Measurements from ENCODE around the gene ANAPC10. TPM values are rescaled to one million over a fixed set of nuclear protein-coding genes. Genes with fewer than 3 reads are reported as not detected.
"Not testable (repeated sequence)": the region's sequence is repeated elsewhere in the genome, so short reads cannot be mapped to it uniquely, and the experiment has no call there.

ANAPC10 gene, protein sequence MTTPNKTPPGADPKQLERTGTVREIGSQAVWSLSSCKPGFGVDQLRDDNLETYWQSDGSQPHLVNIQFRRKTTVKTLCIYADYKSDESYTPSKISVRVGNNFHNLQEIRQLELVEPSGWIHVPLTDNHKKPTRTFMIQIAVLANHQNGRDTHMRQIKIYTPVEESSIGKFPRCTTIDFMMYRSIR
- total RNA-seq: 34.3 TPM

DNA sequence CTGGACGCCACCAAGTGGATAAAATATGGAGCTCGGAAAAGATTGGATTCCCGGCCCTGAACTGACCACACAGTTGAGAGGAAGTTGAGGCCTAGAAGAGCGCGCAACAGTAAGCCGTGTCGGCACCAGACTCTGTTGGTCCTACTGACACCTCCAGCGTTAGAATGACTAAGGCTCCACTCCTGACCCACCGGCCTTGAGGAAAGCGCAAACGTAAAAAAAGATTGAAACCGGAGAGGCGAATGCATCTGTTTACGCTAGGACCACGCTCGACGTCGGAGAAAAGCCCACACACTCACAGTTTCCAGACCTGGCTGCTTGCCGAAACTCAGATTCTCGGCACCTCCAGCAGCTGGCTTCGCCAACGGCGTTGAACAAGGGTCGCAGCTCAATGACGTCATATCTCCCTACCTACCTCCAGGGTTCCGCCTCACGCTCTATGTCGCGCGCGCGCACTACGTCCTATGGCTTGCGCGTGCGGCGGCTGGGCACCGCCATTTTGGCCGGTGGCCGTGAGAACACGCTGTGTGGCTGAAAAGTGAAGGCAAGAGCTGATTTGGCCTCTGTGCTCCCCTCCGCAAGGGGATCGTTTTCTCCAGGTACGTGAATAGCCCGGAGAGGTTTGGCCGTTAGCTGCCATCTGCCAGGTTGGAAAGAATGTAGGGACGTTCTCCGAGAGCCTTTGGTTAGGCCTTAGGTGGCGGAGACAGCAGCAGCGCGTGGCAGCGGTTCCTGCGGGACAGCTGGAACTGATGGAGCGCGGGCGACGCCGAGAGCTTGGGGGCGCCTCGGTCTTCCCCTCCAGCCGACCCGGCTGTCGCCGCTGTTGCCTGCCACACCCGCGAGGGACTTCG lies at the start of gene ANAPC10, which contains the start of gene ABCE1:
ANAPC10 (minus strand) TSS at position 376 of the 854 bp plus-strand sequence. CDS start 2,097 bp downstream, outside the sequence.
ABCE1 (plus strand) TSS at position 491 of the 854 bp plus-strand sequence. CDS start 6,102 bp downstream, outside the sequence.
- Histone ChIP-seq H3K4me1 (ENCODE audit: insufficient read depth, low read length) (peaks cover 57% of the 10 kb centered on the region), H3K27me3 (ENCODE audit: insufficient read depth, low read length) (no peaks in the 10 kb centered on the region), H3K9me3 (ENCODE audit: low read depth, low read length) (peaks cover 12% of the 10 kb centered on the region), H3K4me3 (ENCODE audit: low read length) (peak within 1 kb of the TSS; percentile 91)

DNA sequence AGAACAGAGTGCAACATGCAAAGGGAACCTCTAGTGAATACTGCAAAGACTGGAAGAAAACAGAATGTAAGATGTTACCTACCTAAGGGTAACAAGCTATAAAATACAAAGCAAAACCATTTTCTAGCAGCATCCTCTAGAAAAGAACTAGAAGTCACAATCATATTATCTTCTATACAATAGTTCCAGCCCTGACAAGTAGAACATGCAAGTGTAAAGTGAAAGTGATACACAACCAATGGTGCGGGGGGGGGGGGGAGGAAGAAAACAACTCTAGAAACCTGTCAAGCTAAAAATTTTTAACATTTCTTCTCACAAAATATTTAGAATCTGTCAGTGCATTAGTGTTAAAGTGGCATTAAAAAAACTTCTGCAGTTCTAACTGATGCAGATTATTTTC lies 38.2 kb upstream of the ANAPC10 start:
- not testable (repeated sequence) for H3K4me1 ChIP-seq (ENCODE audit: insufficient read depth, low read length); H3K9me3 ChIP-seq (ENCODE audit: low read depth, low read length); H3K4me3 ChIP-seq (ENCODE audit: low read length); H3K27me3 ChIP-seq (ENCODE audit: insufficient read depth, low read length)

DNA sequence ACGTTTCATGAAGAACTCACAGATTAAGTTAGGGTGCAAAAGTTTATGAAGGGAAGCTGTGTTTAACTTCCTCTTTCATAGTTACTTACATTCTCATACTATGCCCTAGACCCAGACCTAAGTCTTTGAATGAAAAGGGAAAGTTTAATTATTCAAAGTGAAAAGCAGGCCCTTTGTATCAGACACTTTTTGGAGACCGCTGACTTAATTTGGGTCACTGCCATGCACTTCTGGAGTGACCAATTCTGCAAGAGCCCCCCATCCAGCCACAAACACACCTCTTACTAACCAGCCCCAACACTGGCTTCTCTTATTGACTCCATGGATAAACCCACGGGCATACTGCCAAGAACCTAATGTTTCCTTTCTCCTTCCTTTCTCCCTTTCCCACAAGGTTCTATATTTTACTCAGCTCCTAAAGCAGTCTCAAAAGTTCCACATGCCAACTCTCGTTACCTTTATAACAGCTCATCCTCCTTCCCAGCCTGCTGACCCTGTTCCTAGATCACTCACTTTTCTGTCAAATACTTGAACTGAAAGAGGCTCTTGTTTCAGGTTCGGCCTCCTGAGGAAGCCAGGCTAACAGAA lies 34.6 kb upstream of the ANAPC10 start:
- no peak overlapping the region for H3K4me3 ChIP-seq (ENCODE audit: low read length)
- no peaks in the 10 kb centered on the region for H3K9me3 ChIP-seq (ENCODE audit: low read depth, low read length)
- H3K27me3 ChIP-seq (ENCODE audit: insufficient read depth, low read length): no peaks in the 10 kb centered on the region
- peaks cover 5% of the 10 kb centered on the region for H3K4me1 ChIP-seq (ENCODE audit: insufficient read depth, low read length)

DNA sequence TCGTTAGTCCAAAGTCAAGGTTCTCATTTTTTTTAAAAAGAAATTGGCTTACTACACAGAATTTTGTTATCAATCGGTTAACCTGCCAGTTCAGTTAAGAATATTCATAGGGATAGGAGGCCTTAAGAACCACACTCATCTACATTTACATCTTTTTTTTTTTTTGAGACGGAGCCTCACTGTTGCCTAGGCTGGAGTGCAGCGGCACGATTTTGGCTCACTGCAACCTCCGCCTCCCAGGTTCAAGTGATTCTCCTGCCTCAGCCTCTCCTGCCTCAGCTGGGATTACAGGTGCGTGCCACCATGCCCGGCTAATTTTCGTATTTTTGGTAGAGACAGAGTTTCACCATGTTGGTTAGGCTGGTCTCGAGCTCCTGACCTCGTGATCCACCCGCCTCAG lies 33.9 kb upstream of the ANAPC10 start:
- Histone ChIP-seq H3K4me3 (ENCODE audit: low read length) (no peak overlapping the region), H3K9me3 (ENCODE audit: low read depth, low read length) (no peaks in the 10 kb centered on the region), H3K4me1 (ENCODE audit: insufficient read depth, low read length) (peaks cover 5% of the 10 kb centered on the region), H3K27me3 (ENCODE audit: insufficient read depth, low read length) (no peaks in the 10 kb centered on the region)

DNA sequence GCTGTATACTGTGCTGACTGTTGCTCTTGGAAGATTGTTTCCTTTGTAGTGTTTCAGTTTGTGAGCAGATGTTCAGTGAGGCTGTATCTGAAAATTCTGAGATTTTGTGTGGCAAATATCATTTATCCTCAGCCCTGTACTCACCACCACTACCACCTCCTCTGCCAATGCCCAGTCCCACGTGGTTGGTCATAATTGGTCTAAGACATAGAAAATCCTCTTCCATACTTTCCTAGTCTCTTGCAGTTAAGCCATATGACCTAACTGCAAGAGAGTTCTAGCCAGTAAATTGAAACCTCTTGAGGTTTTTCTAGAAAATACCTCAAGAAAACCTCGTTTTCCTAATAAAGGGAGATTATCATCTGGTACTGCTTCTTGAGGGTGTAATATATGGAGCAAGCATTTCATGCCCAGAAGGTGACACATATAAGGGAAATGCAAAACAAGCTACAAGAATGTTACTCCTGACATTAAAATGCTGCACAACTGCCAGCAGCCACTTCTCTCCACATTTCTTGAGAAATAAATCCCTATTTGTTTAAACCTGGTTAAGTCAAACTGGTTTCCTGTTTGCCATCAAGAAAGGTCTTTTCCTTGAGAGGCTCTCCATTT lies 32.9 kb upstream of the ANAPC10 start:
- no peaks in the 10 kb centered on the region for H3K9me3 ChIP-seq (ENCODE audit: low read depth, low read length)
- peaks cover 5% of the 10 kb centered on the region for H3K4me1 ChIP-seq (ENCODE audit: insufficient read depth, low read length)

DNA sequence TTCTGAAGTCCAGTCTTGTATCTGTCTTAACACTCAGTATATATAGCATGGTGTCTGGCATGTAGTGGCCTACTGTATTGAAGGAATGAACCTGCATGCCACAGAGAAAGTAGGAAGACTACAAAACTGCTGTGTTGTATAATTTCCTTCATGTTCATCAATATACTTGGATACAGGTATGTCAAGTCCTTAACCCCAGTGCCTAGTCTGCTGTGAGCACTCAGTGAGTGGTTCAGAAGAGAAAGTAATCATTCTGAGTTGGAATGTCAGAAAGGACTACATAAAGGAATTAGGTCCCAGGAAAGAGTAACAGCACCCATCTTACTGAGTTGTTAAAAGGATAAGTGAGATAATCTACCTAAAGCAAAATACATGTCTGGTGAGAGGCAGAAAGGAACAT lies 32.1 kb upstream of the ANAPC10 start:
- Histone ChIP-seq H3K27me3 (ENCODE audit: insufficient read depth, low read length) (no peaks in the 10 kb centered on the region), H3K9me3 (ENCODE audit: low read depth, low read length) (no peaks in the 10 kb centered on the region), H3K4me3 (ENCODE audit: low read length) (no peak overlapping the region), H3K4me1 (ENCODE audit: insufficient read depth, low read length) (peaks cover 5% of the 10 kb centered on the region)

More for the DNA sequence above, 32.9 kb upstream of the ANAPC10 start:
- Histone ChIP-seq H3K27me3 (ENCODE audit: insufficient read depth, low read length) (no peaks in the 10 kb centered on the region), H3K4me3 (ENCODE audit: low read length) (no peak overlapping the region)

DNA sequence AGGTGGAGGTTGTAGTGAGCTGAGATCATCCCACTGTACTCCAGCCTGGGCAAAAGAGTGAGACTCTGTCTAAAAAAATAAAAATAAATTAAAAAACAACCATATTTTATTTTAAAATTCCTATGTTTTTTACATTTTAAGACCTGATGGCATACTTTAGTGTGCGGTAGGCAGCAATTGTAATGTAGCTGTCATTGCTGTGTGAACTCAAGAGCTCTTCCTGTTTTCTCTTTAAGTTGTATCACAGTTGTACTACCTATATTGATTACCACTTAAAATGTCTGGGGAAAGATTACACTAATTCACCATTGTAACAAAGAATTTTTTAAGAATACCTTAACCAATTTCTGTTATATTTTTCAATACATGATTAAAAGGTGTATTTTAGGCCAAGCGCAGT lies 27.4 kb upstream of the ANAPC10 start:
- no peak overlapping the region for H3K4me3 ChIP-seq (ENCODE audit: low read length)

DNA sequence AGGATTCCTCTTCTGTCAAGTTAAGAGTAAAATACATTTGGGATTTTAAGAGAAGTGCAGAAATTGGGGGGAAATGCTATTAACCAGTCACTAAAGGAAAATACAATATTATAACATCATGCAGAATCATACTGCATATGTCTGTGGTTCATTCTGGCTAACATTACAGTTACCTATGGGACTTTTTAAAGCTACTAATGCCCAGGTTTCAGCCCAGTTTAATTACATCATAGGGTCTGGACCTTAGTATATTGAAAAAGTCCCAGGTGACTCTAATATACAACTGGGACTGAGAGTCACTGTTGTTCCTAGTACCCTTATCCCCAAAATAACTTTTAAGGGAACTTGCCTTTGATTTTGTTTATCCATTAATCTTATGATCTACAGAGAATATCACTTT lies 10.1 kb upstream of the ANAPC10 start:
- no peaks in the 10 kb centered on the region for H3K27me3 ChIP-seq (ENCODE audit: insufficient read depth, low read length)
- no peak overlapping the region for H3K4me3 ChIP-seq (ENCODE audit: low read length)
- H3K4me1 ChIP-seq (ENCODE audit: insufficient read depth, low read length): peaks cover 4% of the 10 kb centered on the region
- H3K9me3 ChIP-seq (ENCODE audit: low read depth, low read length): no peaks in the 10 kb centered on the region

More for the DNA sequence above, 27.4 kb upstream of the ANAPC10 start:
- no peaks in the 10 kb centered on the region for H3K27me3 ChIP-seq (ENCODE audit: insufficient read depth, low read length)
- no peaks in the 10 kb centered on the region for H3K9me3 ChIP-seq (ENCODE audit: low read depth, low read length)
- H3K4me1 ChIP-seq (ENCODE audit: insufficient read depth, low read length): no peaks in the 10 kb centered on the region

DNA sequence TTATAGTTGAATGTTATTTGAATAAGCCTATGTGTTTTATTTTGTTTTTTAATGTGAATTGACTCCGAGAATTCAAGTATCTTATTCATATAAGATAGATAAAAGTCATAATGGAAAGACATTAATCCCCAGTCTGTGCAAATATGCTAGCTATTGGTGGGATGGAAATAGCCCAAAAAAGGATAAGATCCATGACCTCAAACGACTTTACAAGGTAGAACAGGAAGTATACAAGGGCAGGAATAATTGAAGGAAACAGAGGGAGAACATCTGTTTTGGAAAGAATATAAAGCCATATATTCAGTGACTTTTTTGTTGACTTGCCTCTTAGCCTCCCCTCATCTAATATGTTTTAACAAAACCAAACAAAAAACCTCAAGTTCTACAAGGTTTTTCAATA lies 9.1 kb upstream of the ANAPC10 start:
- Histone ChIP-seq H3K27me3 (ENCODE audit: insufficient read depth, low read length) (no peaks in the 10 kb centered on the region), H3K4me3 (ENCODE audit: low read length) (no peak overlapping the region), H3K4me1 (ENCODE audit: insufficient read depth, low read length) (peaks cover 13% of the 10 kb centered on the region), H3K9me3 (ENCODE audit: low read depth, low read length) (no peaks in the 10 kb centered on the region)

DNA sequence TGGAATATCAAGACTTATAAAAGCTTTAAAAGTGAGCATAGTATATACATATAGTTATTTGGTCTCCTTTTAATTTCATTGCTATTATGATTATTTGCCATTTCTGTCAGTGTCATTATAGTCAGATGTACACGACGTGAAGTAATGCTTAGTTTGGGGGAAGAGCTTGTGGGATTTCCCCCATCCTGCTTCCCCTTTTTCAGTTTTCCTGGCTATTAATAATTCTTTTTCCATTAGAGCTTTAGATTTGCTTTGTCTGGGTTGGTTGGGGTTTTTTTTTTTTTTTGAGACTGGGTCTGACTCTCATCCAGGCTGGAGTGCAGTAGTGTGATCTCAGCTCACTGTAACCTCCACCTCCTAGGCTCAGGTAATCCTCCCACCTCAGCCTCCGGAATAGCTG lies 5.5 kb upstream of the ANAPC10 start:
- no peaks in the 10 kb centered on the region for H3K27me3 ChIP-seq (ENCODE audit: insufficient read depth, low read length)
- H3K4me3 ChIP-seq (ENCODE audit: low read length): no peak overlapping the region
- H3K9me3 ChIP-seq (ENCODE audit: low read depth, low read length): no peaks in the 10 kb centered on the region
- peaks cover 41% of the 10 kb centered on the region for H3K4me1 ChIP-seq (ENCODE audit: insufficient read depth, low read length)

DNA sequence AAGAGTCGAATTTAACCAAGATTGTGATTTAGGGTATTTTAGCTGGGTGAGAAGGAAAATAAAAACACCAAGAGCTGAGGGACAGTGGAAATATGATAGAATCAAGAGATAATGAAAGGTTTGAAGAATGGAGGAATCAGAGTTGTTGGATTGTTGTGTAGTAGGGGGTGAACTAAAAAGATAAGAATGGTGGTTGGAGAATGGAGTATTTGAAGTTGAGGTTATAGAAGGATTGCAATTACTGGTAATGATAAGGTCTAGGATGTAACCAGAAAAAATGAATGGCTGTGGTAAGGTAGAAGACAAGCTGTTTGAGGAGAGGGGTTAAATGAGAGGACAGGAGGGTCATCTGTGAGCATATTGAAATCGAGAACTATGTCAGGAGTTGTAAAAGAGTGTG lies 4.6 kb upstream of the ANAPC10 start:
- Histone ChIP-seq H3K4me3 (ENCODE audit: low read length) (no peak overlapping the region), H3K4me1 (ENCODE audit: insufficient read depth, low read length) (peaks cover 42% of the 10 kb centered on the region), H3K27me3 (ENCODE audit: insufficient read depth, low read length) (no peaks in the 10 kb centered on the region), H3K9me3 (ENCODE audit: low read depth, low read length) (no peaks in the 10 kb centered on the region)

DNA sequence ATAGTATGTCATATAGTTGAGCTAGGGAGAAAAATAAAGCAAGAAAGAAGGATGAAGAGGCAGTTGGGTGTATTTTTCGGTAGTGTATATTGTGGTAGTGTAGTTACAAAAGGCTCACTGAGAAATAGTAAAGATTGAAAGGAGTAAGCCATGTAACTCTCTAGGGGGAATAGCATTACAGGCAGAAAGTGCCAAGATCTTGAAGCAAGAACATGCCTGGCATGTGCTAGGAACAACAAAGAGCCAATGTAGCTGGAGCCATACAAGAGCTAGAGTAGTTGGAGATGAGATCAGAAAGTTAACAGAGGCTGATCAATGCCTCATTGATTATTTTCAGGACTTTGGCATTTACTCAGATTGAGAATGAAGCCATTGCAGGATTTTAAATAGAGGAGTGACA lies 3.1 kb upstream of the ANAPC10 start:
- H3K27me3 ChIP-seq (ENCODE audit: insufficient read depth, low read length): no peaks in the 10 kb centered on the region
- H3K9me3 ChIP-seq (ENCODE audit: low read depth, low read length): no peaks in the 10 kb centered on the region
- no peak overlapping the region for H3K4me3 ChIP-seq (ENCODE audit: low read length)
- peaks cover 57% of the 10 kb centered on the region for H3K4me1 ChIP-seq (ENCODE audit: insufficient read depth, low read length)

DNA sequence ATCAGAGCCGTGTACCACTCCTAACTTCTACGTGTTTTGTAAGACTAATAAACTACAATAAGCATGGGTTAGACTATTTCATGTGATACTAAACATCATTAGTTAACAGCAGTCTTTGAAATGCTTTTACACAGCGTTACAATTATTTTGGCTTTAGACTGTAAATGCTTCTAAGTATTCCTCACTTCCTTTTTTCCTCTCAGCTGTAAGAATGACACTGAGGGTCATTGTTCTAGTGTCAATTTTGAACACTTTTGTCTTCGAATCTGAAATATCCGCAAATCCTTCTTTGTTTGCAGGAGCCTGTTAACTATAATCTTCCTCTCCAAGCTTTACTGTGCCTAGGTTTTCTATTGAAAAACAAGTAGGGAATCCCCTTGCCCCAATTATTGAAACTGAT lies 1.7 kb upstream of the ANAPC10 start:
- no peaks in the 10 kb centered on the region for H3K9me3 ChIP-seq (ENCODE audit: low read depth, low read length)
- H3K4me3 ChIP-seq (ENCODE audit: low read length): no peak overlapping the region
- H3K27me3 ChIP-seq (ENCODE audit: insufficient read depth, low read length): no peaks in the 10 kb centered on the region
- peaks cover 61% of the 10 kb centered on the region for H3K4me1 ChIP-seq (ENCODE audit: insufficient read depth, low read length)

DNA sequence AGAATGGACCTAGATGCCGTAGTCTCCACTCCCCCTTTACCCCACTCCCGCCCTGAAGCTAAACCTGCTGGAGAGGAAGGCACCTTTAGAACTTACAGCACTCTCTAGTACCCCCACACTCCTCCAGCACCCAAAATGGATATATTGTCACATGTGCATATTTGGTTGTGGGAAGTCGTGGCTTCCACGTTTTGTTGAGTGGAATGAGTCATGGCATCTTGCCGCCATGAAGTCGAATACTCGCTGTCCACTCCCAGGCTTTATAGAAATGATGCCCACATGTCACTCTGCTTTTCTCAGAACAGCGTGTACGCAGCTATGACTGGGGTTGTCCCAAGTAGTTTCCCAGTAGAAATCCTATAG lies 660 bp upstream of the ANAPC10 start:
- Histone ChIP-seq H3K27me3 (ENCODE audit: insufficient read depth, low read length) (no peaks in the 10 kb centered on the region), H3K9me3 (ENCODE audit: low read depth, low read length) (peaks cover 7% of the 10 kb centered on the region), H3K4me1 (ENCODE audit: insufficient read depth, low read length) (peaks cover 60% of the 10 kb centered on the region), H3K4me3 (ENCODE audit: low read length) (peak overlapping the region; percentile 91)

DNA sequence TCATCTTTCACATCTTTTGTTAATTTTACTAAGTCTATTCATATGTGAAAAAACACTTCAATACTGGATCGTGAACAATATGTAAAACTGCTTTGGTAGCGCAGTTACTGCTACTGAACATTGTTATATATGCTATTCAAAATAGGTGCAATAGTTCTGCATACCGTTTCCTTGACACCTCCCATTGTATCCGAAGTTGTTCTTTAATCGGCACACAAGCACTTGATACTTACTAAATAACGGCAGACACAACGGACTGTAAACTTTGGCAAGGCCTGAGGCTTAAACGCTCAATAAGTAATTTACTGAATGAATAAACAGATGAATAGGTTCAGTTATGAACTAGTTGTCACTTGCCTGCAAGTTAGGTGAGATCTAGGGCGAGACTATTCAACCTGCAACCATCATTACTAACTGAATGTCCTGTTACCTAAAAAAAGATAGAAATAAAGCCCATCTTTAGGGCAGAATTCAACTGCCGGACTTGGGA lies 620 bp downstream of the ANAPC10 start:
- H3K9me3 ChIP-seq (ENCODE audit: low read depth, low read length): peaks cover 12% of the 10 kb centered on the region
- H3K27me3 ChIP-seq (ENCODE audit: insufficient read depth, low read length): no peaks in the 10 kb centered on the region
- H3K4me1 ChIP-seq (ENCODE audit: insufficient read depth, low read length): peaks cover 50% of the 10 kb centered on the region
- H3K4me3 ChIP-seq (ENCODE audit: low read length): peak overlapping the region; percentile 91
